ENCODE results near the gene CCDC90B.

CCDC90B gene

DNA sequence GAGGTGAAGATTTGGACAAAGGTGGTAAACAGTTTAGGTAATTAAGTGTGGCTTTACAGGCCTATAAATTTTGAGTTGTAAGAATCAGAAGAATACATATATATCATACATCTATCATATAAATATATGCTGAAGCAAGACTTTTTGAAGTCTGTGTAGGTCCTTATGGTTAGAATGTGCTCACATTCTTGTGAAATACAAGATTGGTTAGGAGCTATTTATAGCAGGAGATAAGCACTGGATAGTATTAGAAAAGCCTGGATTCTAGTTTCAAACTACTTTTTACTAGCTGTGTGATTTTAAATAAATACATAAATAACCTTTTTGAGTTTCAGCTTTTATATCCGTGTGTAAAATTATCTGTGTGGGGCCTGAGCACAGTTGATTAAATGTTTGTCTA, 50.3 kb downstream of the CCDC90B start:
- no peak for DNase-seq (ENCODE audit: low spot score)

DNA sequence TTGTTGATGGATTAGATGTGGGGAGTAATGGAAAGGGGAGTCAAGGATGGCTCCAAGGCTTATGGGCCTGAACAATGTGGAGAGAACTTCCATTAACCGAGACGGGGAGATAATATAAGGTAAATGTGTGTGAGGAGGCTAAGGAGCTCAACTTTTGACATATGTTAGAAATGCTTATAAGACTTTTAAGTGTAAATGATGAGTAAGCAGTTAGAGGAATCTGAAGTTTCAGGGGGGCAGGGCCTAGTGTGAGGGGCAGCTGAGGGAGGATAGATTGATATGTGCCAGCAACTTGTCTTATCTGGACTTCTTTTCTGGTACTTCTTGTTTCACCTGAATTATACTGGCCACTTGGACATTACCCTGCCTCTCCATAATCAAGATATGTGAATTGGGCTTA, 62.7 kb downstream of the CCDC90B start:
- no peak for DNase-seq (ENCODE audit: low spot score)

DNA sequence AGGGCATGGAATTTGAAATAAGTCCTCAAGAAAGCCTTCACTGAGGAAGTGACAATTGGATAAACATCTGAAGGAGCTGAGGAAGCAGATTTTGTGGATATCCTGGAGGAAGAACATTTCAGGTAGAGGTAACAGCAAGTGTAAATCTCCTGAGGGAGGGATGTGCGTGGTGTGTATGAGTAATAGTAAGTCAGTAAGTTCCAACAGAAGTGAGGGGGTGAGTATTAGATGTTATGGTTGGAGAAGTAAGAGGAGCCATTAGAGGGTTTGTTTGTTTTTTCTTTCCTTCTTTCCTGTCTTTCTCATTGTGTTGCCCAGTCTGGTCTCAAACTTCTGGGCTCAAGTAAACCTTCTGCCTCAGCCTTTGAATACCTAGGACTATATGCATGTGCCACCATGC, 63.7 kb downstream of the CCDC90B start:
- no peak for DNase-seq (ENCODE audit: low spot score)

DNA sequence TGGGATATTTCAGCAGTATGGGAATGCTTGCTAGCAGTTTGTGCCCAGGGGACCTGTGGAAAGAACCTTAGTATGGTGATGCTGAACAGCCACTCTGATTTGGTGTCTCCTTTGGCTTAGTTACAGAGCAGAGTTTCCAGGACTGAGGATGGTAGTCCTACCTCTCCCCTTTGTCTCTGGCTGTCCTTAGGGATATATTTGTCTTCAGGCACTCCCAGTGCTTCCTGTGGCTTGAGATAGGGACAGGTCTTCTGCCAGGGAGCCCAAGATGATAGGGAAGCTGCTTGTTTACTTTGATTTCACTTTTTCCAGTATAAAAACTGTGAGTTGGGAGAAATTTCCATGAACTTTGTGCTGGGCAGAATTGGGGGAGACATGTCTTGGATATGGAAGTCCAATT, 64.5 kb downstream of the CCDC90B start:
- DNase-seq (ENCODE audit: low spot score), result no peak

DNA sequence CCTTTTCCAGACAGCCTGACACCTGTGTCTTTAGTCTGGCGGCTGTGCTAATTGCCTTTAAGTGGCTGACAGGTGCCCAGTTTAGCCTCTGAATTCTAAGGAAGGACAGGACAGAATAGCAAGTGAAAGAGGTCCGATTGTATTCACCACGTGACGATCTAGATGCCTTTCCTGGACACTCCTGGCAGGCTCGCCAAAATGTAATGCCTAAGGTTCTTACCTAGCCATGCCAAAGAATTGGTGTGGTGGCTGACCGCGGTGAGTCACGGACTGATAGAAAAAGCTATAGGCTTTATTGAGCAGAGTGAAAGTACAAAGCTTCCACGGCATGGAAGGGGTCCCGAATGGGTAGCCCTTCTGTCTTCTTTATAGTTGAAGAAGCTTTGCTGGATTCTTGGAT, 65.9 kb downstream of the CCDC90B start:
- DNase-seq (ENCODE audit: low spot score), result no peak

DNA sequence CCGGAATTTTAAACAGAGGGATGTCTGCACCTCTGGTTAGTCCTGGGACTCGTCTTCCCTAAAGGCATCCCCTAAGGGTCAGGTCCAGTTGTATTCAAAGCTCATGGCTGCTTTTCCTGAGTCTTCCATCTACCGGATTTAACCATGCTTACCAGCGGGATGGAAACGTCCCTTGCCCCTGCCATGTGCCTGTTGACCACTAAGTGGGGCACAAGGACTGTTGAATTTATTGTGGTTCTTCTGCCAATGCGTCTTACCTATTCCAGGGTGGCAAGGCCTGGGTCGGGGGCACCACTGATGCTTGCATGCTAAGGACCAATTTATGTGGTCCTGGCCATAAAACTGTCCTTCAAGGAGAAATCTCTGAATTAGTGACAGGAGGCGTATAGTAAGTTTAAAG, 67.1 kb downstream of the CCDC90B start:
- no peak for DNase-seq (ENCODE audit: low spot score)
